ENCODE data around the gene CUTA.

Gene CUTA

DNA sequence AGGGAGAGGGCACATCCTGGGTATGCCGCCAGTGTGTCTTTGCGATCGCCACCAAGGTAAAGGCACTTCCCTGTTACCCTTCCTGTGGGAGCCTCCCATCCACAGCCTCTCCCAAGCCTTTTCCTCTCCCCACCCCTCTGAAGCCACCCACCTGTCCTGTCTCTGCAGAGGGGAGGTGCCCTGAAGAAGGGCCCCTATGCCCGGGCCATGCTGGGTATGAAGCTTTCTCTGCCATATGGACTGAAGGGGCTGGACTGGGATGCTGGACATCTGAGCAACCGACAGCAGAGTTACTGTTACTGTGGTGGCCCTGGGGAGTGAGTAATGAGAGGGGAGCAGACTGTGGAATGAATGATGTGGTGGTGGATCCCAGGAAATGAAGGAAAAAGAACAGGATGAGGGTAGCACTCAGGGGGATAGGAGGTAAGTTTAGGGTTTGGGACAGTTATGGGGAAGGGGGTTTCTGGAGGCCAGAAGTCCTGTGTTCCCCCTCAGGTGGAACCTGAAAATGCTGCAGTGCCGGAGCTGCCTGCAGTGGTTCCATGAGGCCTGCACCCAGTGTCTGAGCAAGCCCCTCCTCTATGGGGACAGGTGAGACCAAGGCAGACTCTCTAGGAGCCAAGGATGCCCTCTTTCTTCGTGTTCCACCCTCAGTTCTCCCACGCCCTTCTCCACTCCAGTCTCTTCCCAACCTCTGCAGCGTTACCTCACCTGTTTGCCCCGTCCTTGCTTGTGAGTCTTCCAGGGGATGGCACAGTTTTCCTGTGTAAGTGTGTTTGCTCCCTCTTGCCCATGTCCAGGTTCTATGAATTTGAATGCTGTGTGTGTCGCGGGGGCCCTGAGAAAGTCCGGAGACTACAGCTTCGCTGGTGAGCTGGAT lies 4.4 kb downstream of the CUTA start:
- no peaks in the 10 kb centered on the region for H3K9me3 Mint-ChIP-seq
- peaks cover 22% of the 10 kb centered on the region for H3K36me3 Mint-ChIP-seq (ENCODE audit: low read depth)
- peak overlapping the region; percentile 58 for H3K27ac Mint-ChIP-seq
- H3K4me1 Mint-ChIP-seq, result peaks cover 76% of the 10 kb centered on the region
- no peak for DNase-seq
- no peaks in the 10 kb centered on the region for H3K27me3 Mint-ChIP-seq (ENCODE audit: low read depth, poor library complexity)
- TF ChIP-seq CTCF (IDR thresholded peaks at IDR 0.05), result no peak
- H3K4me3 Mint-ChIP-seq, result peak overlapping the region; percentile 41

- peaks cover 22% of the 10 kb centered on the region for H3K36me3 Mint-ChIP-seq (ENCODE audit: low read depth)
- H3K9me3 Mint-ChIP-seq, result no peaks in the 10 kb centered on the region
- H3K27ac Mint-ChIP-seq, result peak overlapping the region; percentile 71
- DNase-seq, result no peak
- peak overlapping the region; percentile 81 for H3K4me3 Mint-ChIP-seq
- TF ChIP-seq CTCF (IDR thresholded peaks at IDR 0.05), result no peak
- H3K4me1 Mint-ChIP-seq, result peaks cover 70% of the 10 kb centered on the region
- no peaks in the 10 kb centered on the region for H3K27me3 Mint-ChIP-seq (ENCODE audit: low read depth, poor library complexity)
Measured at GRCh38 chr6:33412140-33413009, 5.5 kb downstream of the CUTA start.

GRCh38 chr6:33411632-33412005 lies 6.3 kb downstream of the CUTA start:
- H3K27me3 Mint-ChIP-seq (ENCODE audit: low read depth, poor library complexity), result no peaks in the 10 kb centered on the region
- DNase-seq, result no peak
- H3K36me3 Mint-ChIP-seq (ENCODE audit: low read depth), result peaks cover 24% of the 10 kb centered on the region
- TF ChIP-seq CTCF (IDR thresholded peaks at IDR 0.05), result no peak
- H3K4me3 Mint-ChIP-seq, result peak overlapping the region; percentile 81
- peaks cover 62% of the 10 kb centered on the region for H3K4me1 Mint-ChIP-seq
- peak overlapping the region; percentile 78 for H3K27ac Mint-ChIP-seq
- H3K9me3 Mint-ChIP-seq, result no peaks in the 10 kb centered on the region

DNA sequence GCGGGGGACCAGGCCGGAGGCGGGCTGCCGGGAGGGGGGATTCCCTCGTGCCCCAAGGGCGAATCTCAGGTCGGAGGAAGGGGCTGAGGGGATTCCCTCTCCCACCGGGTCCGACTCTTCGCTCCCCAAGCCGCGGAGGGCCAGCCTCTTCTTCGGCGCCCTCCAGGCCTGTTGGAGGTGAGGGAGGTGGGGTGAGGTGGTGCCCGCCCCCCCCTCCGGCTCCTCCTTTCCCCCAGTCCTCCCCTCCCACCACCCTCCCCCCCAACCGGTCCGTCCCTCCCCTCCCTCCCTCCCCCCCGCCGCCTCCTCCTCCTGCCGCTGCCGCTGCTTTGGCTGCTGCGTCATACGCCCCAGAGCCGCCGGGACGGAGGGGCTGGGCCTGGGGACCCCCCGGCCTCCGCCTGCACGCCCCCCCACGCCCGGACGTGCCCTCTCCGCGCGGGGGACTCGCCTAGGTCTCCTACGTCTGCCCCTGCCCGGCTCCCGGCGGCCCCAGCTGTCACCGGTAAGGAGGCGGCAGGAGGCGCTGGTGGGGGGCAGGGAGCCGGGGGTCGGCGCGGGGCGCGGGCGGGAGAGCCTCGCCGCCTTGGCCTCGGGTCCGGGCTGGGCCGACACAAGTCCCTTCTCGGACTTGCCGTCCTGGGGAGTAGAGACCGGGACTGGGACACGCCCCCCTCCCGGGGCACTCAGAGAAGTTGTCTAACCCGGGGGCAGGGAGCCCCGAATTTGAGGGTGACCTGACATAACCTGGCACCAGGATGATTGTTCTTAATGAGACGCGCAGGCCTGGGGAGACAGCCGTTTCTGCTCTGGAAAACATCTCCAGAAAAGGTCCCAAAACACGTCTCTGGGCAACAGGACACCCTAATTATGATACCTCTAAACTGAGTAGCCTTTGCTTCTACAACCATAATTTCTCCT lies 6.9 kb downstream of the CUTA start, which contains the start of gene PHF1:
TSS of gene PHF1 (plus strand) at position 304 of the 921 bp plus-strand sequence. CDS start 1,250 bp downstream, outside the sequence.
- Mint-ChIP-seq H3K27me3 (ENCODE audit: low read depth, poor library complexity) (no peaks in the 10 kb centered on the region), H3K9me3 (no peaks in the 10 kb centered on the region), H3K27ac (peak within 1 kb of the TSS; percentile 99), H3K4me3 (peak within 1 kb of the TSS; percentile 94), H3K36me3 (ENCODE audit: low read depth) (peaks cover 24% of the 10 kb centered on the region), H3K4me1 (peaks cover 55% of the 10 kb centered on the region)
- TF ChIP-seq CTCF (IDR thresholded peaks at IDR 0.05), result no peak
- DNase-seq, result peak; percentile 71

- Mint-ChIP-seq H3K4me1 (peaks cover 48% of the 10 kb centered on the region), H3K4me3 (peak overlapping the region; percentile 94), H3K36me3 (ENCODE audit: low read depth) (peaks cover 24% of the 10 kb centered on the region), H3K27ac (peak overlapping the region; percentile 99), H3K27me3 (ENCODE audit: low read depth, poor library complexity) (peaks cover 3% of the 10 kb centered on the region), H3K9me3 (no peaks in the 10 kb centered on the region)
- TF ChIP-seq CTCF (IDR thresholded peaks at IDR 0.05), result no peak
- DNase-seq, result peak; percentile 96
Measured at GRCh38 chr6:33410050-33410710, 7.7 kb downstream of the CUTA start.
